GM12891 (cell line): ENCODE data around the gene TXK.

Experiments used
- POLR2A ChIP-seq: IDR thresholded peaks from 2 replicates; pipeline ENCODE4 v1.6.1; 2011; ENCODE audit warnings: low read depth, low read length, control low read depth
- POLR2AphosphoS5 ChIP-seq: IDR thresholded peaks from 2 replicates; pipeline ENCODE4 v1.6.1; 2011; ENCODE audit warnings: low read depth, low read length, control low read depth
- POU2F2 ChIP-seq: IDR thresholded peaks from 2 replicates; pipeline ENCODE4 v1.6.1; 2011; ENCODE audit warnings: low read depth, mild to moderate bottlenecking, control low read depth, low read length, moderate library complexity
- SPI1 ChIP-seq: IDR thresholded peaks from 2 replicates; pipeline ENCODE4 v1.6.1; 2011; ENCODE audit warnings: low read depth, low read length, control low read depth
- TAF1 ChIP-seq: IDR thresholded peaks from 2 replicates; pipeline ENCODE4 v1.6.1; 2011; ENCODE audit warnings: low read depth, low read length, control low read depth

GRCh38 chr4:48046059-48046458 lies 88.0 kb downstream of the TXK start:
- TF ChIP-seq POLR2A (no peak), POLR2AphosphoS5 (no peak), TAF1 (no peak), SPI1 (peak; percentile 44; the same call in 1 of the 2 replicates), POU2F2 (no peak)
